Inferior parietal cortex (tissue), 1 donor: ENCODE measurements around the gene RFFL.
"Not testable (repeated sequence)": the region's sequence is repeated elsewhere in the genome, so short reads cannot be mapped to it uniquely, and the experiment has no call there.

ENCODE experiments used
- DNase-seq: peaks from one replicate; pipeline ENCODE4 v3.0.0-alpha.2; 2016; ENCODE audit errors: extremely low spot score

The RFFL gene

DNA sequence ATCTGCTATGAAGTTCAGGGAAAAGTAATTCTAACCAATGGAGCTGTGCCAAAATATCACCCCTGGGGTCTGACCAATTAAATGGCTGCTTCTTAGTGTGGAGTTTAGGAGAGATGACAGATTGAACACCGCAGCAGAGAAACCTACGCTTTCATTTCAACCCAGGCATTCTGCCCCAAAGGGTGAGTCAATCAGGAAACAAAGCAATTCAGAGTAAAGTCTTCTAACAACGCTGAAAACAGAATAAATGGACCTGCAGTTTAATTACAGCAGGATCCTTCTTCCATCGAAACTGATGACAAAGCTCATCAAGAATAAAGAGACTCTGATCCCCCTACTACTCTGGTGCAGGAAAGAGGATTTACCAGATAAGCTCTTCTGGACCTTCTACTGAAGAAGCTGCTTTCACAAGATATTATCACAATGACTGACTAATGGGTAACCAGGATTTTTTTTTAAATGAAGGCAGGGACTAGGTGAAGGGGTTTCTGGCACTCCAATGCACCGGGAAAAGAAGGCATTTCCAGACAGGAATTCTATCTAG lies 16.7 kb downstream of the RFFL start:
- no peak for DNase-seq

DNA sequence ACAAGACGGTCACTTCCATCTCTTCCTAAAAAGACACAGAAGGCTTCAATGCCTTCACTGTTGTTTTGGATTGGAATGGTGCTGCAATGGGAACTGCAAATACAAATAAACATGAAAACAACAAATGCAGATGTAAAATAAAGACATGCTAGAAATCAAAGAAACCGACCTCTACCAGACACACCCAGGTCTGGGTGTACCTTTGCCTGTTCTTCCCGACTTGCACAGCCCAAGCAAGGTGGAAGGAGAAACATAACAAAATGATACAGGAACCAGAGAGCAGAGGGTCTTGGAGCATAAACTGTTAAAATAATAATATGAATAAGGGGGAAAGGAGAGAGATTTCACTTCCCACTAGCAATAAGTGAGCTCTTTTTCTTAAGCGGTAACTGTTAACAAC lies 17.3 kb downstream of the RFFL start:
- no peak for DNase-seq

DNA sequence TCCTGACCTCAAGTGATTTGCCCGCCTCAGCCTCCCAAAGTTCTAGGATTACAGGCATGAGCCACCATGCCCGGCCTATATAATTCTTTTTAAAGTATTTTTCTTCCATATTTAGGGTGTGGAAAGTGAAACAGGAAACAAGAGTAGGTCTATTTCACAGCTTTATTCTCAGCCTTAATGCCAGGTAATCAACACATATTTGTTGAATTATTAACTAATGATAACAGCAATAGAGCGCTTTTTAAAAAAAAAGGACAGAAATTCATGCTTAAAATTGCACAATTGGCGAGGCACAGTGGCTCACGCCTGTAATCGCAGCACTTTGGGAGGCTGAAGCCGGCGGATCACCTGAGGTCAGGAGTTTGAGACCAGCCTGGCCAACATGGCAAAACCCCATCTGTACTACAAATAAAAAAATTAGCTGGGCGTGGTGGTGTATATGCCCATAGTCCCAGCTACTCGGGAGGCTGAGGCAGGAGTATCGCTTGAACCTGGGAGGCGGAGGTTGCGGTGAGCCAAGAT lies 18.0 kb downstream of the RFFL start:
- DNase-seq: not testable (repeated sequence)

DNA sequence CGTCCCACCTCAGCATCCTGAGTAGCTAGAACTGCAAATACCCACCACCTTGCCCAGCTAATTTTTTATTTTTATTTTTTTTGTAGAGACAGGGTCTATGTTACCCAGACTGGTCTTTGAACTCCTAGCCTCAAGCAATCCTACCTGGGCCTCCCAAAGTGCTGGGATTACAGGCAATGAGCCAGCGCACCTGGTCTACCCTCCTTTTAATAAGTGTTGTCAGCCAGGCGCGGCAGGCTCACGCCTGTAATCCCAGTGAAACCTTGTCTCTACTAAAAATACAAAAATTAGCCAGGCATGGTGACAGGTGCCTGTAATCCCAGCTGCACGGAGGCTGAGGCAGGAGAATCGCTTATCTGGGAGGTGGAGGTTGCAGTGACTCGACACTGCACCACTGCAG lies 19.3 kb downstream of the RFFL start:
- DNase-seq: no peak

DNA sequence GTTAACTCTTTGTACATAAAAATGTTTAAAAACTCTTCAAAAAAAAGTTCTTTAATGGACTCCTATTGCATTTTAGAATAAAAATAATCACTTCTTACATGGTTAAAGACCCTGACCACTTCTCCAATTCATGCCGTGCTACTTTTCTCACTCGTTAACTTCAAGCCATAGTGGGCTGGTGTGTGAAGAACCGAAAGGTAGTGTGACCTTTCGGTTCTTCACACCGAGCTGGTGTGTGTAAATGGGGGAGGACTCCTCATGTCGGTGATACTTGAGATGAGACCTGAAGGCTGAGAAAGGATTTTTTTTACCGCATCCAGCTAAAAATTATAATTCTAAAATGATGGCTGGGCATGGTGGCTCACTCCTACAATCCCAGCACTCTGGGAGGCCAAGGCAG lies 22.1 kb downstream of the RFFL start:
- DNase-seq: no peak

DNA sequence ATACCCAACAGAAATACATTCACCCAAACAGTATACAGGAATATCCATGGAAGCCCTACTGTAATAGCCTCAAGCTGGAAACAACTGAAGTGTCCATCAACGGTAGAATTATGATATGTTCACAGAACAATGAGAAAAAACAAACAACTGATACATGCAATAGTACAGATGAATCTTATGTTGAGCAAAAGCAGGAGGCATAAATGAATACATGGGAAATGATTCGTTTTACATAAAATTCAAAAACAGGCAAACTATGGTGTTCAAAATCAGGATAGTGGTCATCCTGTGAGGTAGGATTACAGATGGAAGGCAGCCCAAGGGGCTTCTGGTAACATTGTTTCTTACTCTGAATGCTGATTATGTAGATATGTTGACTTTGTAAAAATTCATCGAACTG lies 25.1 kb downstream of the RFFL start:
- DNase-seq: no peak

DNA sequence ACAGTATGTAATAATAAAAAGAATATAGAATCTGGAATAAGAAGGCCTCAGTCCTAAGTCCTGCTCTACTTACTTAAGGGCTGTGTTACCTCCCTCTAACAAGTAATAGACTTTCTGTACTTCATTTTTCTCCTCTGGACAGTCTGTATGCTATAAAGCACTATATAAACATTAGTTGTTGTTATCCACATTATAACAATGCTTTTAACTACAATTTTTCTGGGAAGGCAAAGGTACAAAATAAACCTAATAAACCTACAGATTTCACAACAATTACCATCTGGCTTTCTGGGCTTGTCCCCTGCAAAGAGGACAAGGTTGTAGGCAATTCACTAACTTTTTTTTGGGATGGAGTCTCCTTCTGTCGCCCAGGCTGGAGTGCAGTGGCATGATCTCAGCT lies 32.7 kb downstream of the RFFL start:
- no peak for DNase-seq

DNA sequence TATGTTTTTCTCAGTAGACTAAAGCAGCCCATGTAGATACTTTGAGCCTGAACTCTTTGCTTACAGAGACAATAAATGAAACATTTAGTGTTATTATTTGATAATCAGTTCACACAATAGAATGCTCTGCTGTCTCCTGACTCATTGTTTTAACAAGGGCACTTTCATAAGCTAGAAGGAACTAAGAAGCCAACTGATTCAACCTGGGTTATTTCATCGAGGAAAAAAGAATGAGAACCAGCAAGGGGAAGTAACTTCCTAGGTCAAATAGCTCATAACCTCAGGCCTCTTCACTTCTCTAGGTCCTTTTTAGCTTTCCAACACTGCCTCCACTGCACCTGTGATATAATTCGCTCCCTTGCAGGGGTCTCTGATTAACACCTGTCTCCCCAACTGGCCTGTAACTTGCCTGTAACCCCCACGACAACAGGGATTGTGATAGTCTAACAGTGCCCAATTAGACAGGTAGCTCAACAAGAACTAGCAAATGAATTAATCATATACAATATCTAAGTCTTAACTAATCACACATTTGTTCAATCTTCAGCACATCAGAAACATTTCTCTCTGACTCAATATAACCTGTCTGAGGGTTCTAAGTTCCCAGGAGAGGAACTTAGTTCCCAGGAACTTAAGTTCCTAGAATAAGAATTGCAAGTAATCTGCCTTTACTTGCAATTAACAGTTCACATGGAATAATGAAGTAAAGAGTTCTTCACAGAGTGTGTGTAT lies 34.8 kb downstream of the RFFL start:
- DNase-seq: no peak

DNA sequence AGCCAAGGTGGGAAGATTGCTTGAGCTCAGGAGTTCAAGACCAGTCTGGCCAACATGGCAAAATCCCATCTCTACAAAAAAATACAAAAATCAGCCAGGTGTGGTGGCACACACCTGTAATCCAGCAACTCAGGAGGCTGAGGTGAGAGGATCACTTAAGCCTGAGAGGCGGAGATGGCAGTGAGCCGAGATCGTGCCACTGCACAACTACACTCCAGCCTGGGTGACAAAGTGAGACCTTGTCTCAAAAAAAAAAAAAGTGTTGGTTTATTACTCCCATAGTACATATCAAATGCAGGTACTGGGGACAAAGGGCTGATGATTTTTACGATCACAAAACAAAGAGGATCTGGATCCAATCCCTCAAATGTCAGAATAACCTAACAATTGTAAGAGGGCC lies 35.4 kb downstream of the RFFL start:
- not testable (repeated sequence) for DNase-seq

DNA sequence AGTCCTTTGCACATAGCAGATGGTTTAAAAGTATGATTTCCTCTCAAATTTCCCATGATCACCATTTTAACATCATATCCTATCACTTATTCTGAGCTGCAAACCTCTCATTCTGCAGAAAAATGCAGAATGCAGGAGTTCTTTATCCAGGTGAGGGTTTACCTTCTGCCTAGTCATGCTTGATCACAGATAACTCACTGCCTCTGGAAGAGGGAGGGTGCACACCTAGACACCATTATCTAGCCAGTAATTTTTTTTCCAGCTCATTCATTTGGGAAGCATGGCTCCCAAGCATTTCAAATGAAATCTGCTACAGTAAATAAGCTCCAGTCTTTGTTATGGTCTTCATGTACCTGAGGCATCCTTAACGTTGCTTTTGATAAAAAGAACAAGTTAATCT lies 38.0 kb downstream of the RFFL start:
- DNase-seq: no peak

DNA sequence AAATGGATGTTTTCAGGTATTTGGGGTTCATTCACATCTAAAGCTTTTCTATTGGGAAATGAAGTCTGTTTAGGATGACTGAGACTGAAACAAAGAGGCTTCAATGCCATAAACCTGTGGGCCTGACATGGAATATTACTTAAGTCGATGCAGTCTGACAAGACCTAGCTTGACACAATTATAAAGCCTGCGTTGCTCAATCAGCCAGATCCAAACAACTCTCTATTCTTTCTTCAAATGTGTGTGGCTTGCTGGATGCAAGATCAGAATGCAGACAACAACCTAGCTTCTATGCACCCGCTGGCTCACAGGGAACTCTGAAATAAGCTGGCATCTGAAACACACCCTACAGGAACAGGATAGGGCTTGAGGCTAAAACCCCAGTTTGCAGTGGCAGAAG lies 40.0 kb downstream of the RFFL start:
- no peak for DNase-seq

DNA sequence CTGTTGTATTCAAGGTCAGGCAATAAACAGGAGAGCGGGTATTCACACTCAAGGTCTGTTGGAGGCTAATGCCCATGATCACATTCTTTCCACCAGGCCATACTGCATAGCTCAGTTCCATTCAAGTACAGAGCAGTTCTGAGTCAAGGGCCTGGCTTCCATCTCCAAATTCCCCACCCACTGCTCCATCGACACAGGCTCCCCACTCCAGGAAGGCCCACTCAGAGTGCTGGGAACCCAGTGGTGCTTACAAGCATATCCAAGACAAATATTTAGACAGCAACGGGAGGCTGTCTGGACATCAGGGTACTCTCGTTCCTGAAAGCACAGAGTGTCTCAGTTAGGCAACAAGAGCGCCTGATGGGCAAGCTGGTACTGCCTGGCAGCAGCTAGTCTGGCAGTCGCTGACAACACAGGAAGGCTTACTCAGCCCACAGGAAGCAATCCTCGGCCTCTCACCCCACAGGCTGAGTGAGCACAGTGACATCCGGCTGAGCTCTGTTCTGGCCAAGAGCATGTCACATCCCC lies 40.9 kb downstream of the RFFL start:
- peak; percentile 84 for DNase-seq

DNA sequence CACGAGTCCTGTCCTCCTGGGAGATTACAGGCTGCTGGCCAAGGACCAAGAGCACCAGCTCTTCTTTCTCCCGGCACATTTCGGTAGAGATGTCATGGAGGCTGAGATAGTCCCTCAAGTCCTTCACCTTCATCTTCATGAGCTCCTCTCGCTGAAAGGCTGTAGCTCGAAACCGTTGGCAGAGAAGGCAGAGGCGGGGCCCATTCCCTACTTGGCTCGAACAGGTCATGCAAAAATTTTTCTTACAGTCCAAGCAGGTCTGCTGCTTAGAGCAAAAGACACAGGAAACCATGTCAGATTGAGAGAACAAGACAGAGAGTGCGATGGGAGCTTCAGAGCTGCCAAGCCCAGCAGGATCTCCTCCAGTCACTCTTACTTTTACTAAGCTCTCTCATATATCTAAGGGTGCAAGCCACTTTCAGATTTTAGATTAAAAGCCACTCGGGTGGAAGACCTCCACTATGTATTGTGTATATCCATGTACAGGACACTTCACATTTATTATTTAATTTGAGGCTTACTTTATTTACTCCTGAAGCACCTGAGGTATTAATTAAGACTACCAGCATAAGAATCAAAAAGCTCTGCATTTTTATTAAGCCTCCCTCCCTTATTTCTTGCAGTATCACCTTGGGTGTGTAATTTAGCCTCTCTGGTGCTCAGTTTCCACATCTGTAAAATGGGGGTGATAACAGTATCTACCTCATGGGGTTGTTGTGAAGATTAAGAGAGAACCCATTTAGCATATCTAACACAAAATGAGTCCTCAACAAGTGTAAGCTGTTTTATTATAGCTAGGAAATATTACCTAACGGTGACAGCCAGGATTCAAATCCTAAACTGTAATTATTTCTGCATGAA lies 41.8 kb downstream of the RFFL start:
- DNase-seq: no peak

DNA sequence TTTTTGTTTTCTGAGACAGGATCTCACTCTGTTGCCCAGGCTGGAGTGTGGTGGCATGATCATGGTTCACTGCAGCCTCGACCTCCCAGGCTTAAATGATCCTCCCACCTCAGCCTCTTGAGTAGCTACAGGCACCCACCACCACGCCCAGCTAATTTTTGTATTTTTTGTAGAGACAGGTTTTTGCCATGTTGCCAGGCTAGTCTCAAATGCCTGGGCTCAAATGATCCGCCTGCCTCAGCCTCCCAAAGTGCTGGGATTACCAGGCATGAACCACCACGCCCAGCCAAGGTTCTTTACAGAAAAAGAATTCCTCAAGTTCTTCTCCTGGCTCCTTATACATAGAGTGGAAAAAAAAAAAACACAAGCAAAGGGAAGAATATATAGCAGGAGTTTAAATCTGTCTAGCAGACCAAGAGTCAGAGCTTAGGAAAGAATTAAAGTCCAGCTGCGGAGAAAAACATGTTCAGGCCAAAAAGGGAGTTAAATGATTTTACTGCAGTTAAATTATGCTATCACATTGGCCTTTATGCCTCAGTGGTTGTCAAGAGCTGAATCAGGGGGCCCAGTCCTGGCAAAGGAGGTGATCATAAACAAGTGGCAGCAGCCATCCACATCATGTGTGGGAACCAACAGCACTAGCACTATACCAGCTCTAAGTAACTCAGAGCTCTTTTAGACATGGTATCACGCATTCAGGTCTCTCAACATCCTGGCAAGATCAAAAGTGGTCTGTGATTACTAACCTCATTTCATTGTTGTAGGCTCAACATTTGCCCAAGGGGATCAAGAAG lies 43.9 kb downstream of the RFFL start:
- no peak for DNase-seq

DNA sequence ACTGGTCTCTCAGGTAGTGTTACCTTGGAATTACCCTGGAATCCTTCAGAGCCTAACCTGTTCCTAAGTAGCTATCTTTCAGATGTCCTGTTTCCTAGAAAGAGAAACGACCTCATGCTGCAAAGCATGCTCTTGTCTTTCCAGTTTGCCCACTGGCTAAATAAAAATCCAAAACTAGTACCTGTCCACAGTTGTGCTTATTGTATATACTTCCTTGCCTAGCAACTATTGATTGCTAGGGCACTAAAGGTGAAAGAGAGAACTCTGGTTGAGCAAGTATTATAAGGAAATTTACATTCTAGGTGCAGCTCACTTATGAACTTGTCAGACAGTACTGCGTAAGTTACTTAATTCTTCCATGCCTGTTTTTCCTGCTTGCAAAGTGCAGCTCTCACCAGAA lies 44.7 kb downstream of the RFFL start:
- no peak for DNase-seq

DNA sequence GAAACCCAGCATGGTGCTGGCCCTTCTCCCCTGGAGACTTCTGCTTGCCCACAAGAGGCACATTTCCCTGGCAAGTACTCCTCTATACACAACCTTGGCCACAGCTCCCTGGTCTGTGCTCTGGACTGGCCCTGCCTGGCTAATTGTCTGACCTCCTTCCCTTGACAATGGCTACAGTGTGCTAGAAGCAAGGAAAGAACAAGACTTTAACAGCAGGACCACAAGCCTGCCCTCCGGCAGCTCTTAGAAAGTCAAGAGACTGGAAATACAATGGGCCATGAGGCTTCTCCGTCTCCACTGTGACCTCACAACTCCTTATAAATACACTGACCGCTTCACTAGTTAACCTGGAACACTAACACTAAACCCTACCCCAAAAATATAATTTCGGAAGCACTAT lies 46.5 kb downstream of the RFFL start:
- no peak for DNase-seq

DNA sequence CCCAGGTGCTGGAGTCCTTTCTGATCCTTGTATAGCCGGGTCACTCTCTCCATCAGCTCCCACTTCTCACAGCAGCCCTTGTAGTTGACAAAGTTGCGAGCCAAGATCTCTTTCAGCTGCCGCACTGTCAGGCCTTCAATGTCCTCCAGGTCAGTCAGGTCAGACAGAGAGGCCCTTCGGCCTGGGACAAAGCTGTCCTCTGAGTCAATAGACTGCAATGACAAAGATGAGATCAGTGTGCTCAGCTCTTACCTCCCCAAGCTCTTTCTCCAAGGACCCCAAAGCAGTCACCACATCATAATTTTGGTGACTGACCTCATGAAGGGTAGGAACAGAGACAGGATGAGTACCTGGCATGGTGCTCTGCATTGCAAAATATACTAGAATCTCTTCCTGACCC lies 47.1 kb downstream of the RFFL start:
- DNase-seq: no peak

DNA sequence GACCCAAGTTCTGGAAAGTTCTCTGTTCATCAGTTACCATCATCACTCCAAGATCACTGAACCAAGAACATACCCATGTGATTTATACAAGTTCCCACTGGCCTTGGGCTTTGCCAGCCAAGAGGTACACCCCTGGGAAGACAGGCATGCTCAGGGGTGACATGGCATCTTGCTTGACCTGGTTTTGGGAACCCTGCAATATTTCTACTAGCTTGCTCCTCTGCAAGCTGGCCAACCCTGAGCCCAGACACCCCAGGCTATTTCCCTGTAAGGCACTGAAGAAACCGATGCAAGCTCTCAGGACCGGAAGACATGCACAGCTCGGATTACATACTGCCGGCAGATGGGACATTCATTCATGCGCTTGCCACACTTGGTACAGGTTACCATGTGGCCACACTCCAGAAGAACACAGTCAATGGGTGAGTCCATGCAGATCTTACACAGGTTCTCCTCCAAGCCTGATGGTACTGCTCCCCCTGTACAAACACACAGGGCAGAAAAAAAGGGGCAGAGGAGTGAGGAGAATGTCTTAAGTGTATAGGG lies 51.8 kb downstream of the RFFL start:
- DNase-seq: no peak

DNA sequence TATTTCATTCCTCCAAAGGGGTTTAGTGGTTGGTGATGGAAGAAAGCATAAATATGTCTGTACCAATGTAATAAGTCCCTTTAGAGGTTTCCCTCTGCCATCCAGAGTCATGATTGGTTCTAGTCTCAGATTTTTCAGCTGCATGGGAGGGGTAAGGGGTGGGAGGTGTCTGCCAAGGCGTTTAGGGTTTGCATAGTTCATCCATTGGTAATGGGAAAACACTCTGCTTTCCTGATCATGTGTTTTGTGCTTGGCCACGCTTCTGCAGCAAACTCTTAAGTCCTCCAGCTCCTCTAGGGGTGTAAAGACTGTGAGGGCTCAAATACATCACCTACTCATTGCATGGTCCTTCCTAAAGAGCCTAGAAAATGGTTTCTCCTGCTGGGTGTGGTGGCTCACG lies 53.4 kb downstream of the RFFL start:
- DNase-seq: no peak

DNA sequence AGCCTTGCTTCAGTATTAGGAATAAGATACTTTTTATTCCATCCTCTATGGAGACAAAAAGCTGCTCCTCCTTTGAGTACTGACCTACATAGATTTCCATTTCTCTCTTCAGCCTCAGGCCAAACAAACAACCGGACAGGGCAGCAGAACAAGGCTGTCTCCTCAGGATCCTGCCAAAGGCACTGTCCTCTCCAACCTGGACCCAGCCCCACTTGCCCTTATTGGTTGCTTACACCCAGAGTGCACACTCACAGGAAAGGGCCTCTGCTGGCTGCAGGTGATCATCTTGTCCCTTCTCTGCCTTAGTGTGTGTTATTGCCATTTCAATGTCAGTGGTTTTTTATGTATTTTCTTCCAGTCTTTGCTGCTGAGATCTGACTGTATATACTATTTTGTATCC lies 56.5 kb downstream of the RFFL start:
- no peak for DNase-seq

DNA sequence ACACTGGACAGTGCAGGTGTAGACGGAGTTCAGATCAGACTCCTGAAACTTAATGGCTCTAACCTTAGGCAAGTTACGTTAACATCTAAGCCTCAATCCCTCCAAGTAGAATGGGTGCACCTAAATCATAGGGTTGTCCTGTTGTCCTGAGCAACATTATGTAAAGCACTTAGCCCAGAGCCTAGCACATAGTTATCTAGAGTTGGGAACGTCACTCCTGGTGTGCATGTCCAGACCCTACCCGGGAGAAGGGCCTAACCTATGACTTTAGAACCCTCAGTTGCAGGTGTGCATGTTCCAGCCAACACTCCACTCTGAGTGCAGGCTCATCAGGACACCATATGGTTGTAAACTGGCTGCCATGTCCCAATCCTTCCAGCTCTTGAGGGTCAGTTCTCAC lies 57.2 kb downstream of the RFFL start:
- no peak for DNase-seq
